ENCODE results near the gene SRSF7.

DNA sequence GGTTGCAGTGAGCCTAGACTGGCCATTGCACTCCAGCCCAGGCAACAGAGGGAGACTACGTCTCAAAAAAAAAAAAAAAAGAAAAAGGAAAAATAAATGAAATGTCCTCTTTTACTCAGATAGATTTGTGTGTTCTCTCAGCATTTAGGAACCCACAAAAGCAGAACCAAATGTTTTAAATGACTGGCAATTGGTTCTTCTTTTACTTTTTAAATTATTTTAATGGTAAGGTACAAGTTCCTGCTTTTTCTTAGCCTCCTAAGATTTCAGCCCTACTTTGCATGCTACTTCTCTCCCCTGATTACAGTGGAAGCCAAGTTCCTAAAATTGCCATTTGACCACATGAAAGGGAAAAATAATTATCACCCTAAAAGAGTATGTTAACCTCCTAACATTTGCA is 23.5 kb downstream of the SRSF7 start:
- TF ChIP-seq, protein P1, sequence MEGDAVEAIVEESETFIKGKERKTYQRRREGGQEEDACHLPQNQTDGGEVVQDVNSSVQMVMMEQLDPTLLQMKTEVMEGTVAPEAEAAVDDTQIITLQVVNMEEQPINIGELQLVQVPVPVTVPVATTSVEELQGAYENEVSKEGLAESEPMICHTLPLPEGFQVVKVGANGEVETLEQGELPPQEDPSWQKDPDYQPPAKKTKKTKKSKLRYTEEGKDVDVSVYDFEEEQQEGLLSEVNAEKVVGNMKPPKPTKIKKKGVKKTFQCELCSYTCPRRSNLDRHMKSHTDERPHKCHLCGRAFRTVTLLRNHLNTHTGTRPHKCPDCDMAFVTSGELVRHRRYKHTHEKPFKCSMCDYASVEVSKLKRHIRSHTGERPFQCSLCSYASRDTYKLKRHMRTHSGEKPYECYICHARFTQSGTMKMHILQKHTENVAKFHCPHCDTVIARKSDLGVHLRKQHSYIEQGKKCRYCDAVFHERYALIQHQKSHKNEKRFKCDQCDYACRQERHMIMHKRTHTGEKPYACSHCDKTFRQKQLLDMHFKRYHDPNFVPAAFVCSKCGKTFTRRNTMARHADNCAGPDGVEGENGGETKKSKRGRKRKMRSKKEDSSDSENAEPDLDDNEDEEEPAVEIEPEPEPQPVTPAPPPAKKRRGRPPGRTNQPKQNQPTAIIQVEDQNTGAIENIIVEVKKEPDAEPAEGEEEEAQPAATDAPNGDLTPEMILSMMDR (IDR thresholded peaks at IDR 0.05; ENCODE audit: extremely low read depth in 1 of 2, insufficient read depth in 1 of 2, low read depth in 1 of 2, low read length in 2 of 2): no peak
- TF ChIP-seq GATA2 (IDR thresholded peaks at IDR 0.05; ENCODE audit: insufficient read depth, insufficient read length, low read depth, low read length) (no peak), POLR2A (IDR thresholded peaks at IDR 0.05; ENCODE audit: low read depth, low read length) (no peak), EZH2 (IDR thresholded peaks at IDR 0.05; ENCODE audit: borderline replicate concordance, low read depth, low read length, severe bottlenecking) (no peak)
- TF ChIP-seq, protein P2, sequence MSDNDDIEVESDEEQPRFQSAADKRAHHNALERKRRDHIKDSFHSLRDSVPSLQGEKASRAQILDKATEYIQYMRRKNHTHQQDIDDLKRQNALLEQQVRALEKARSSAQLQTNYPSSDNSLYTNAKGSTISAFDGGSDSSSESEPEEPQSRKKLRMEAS (IDR thresholded peaks at IDR 0.05; ENCODE audit: insufficient read depth, insufficient read length): no peak

Data from endothelial cell of umbilical vein (primary cell).